Neural crest cell (in vitro differentiated cells): ENCODE data around the gene ID2. TPM values are rescaled to one million over a fixed set of nuclear protein-coding genes. Genes with fewer than 3 reads are reported as not detected.

Experiments
- DNase-seq: peaks from one replicate; pipeline ENCODE4 v3.0.0; 2021; ENCODE audit warnings: low read depth, mixed read lengths, low spot score
- H3K27ac Mint-ChIP-seq: one replicate; pipeline ENCODE4 v1.8.0; 2021; ENCODE audit warnings: mild to moderate bottlenecking, mixed read lengths; ENCODE audit not compliant: unreplicated experiment
- H3K27me3 Mint-ChIP-seq: 2 replicates; pipeline ENCODE4 v1.8.0; 2021; ENCODE audit warnings: low read depth, mild to moderate bottlenecking, mixed read lengths
- H3K36me3 Mint-ChIP-seq: 2 replicates; pipeline ENCODE4 v1.8.0; 2021; ENCODE audit warnings: low read depth, mild to moderate bottlenecking, mixed read lengths
- H3K4me1 Mint-ChIP-seq: 2 replicates; pipeline ENCODE4 v1.8.0; 2021; ENCODE audit warnings: mixed read lengths
- H3K4me3 Mint-ChIP-seq: one replicate; pipeline ENCODE4 v1.8.0; 2021; ENCODE audit warnings: mild to moderate bottlenecking, mixed read lengths
- H3K9me3 Mint-ChIP-seq: 2 replicates; pipeline ENCODE4 v1.8.0; 2021; ENCODE audit warnings: mixed read lengths
- CTCF ChIP-seq: fragments of 200-600 bp; sonication (generic); conservative IDR thresholded peaks from 2 replicates; pipeline ENCODE4 v1.5.0; 2021; ENCODE audit warnings: antibody characterized with exemption, mild to moderate bottlenecking
- total RNA-seq: library from RNA; stranded (reverse); gene quantifications from 2 replicates; pipeline ENCODE4 v1.2.1, GENCODE V29; 2021

Gene ID2
- total RNA-seq, 1 donor from 2014 or later: 46.1 TPM

DNA sequence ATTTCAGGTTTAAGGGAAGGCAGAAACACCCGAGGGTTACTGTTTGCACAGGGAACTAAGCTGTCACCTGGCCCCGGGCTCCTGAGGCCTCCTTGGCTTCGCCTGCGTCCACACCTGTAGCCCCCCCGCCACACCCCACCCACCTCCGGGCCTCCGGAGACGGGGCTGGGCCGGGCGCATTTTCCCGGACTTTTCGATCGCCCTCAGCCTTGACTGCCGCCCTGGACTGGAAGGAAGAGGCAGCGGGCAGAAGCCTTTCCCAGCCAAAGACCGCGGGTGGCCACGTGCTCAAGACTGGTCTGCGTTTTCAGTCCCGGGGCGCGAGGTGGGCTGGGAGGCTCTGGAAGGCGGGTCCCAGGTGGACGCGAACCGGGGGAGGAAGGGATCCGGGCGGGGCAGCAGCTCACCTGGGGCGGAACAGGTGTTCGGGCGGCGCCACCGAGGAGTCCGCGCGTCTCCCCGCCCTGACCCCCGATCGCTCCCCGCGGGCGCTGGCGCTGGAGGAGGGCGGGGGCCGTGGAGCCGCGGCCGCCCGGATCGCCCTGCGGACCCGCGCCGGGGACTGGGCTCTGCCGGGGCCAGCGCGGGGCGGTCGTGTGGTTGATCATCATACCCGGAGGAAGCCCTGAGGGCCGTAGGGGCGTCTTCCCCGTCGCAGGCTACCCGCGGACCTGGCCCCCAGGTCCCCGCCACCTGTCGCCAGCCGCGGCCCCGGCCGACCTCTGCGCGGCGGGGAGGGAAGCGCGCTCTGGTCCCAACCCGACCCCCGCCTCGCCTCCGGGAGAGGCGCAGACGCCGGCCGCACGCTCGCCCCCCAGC is 3.2 kb downstream of the ID2 start:
- DNase-seq: peak; percentile 46
- Mint-ChIP-seq H3K9me3 (no peaks in the 10 kb centered on the region), H3K4me3 (peak overlapping the region; percentile 91), H3K27ac (no peak overlapping the region), H3K36me3 (peaks cover 2% of the 10 kb centered on the region), H3K4me1 (peaks cover 41% of the 10 kb centered on the region), H3K27me3 (peaks cover 36% of the 10 kb centered on the region)
- TF ChIP-seq CTCF: no peak

- peak; percentile 93 for DNase-seq
- Mint-ChIP-seq H3K36me3 (peaks cover 2% of the 10 kb centered on the region), H3K4me3 (peak overlapping the region; percentile 74), H3K9me3 (no peaks in the 10 kb centered on the region), H3K27me3 (peaks cover 35% of the 10 kb centered on the region), H3K27ac (no peak overlapping the region), H3K4me1 (peaks cover 37% of the 10 kb centered on the region)
- TF ChIP-seq CTCF: peak; percentile 98
Observed at GRCh38 chr2:8685697-8686358, 4.0 kb downstream of the ID2 start.

DNA sequence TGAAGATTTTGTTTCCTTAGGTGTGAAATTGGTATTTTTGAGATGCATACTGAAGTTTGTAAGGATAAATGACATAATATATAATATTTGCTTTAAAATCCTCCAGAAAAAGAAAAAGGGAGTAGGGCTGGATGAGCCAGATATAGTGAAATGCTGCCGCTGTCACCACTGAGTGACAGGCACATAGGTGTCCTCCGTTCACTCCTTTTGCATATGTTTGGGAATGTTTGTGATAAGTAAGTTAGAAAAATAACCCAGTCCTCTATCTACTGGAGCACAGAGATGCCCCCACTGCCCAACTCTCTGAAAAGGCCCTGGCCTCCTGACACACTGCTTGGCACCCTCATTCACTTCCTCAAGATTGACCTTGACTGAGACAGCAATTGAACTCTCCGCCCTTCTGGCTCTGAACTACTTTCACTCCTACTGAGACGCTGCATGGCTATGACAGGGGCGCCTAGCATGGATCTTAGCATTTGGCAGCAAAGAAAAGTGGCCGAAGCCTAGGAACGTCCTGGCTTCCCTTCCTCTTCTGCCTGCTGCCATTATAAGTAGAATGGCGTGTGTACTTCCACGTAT is 10.1 kb downstream of the ID2 start:
- Mint-ChIP-seq H3K9me3 (no peaks in the 10 kb centered on the region), H3K4me1 (peaks cover 3% of the 10 kb centered on the region), H3K4me3 (peak overlapping the region; percentile 18), H3K27ac (no peak overlapping the region), H3K36me3 (peaks cover 2% of the 10 kb centered on the region), H3K27me3 (no peaks in the 10 kb centered on the region)
- DNase-seq: no peak
- no peak for TF ChIP-seq CTCF

- no peak overlapping the region for H3K27ac Mint-ChIP-seq
- H3K4me1 Mint-ChIP-seq: peaks cover 10% of the 10 kb centered on the region
- DNase-seq: no peak
- H3K9me3 Mint-ChIP-seq: no peaks in the 10 kb centered on the region
- no peaks in the 10 kb centered on the region for H3K27me3 Mint-ChIP-seq
- no peaks in the 10 kb centered on the region for H3K36me3 Mint-ChIP-seq
- no peak for TF ChIP-seq CTCF
- H3K4me3 Mint-ChIP-seq: no peak overlapping the region
Observed at GRCh38 chr2:8692783-8693156, 10.9 kb downstream of the ID2 start.

DNA sequence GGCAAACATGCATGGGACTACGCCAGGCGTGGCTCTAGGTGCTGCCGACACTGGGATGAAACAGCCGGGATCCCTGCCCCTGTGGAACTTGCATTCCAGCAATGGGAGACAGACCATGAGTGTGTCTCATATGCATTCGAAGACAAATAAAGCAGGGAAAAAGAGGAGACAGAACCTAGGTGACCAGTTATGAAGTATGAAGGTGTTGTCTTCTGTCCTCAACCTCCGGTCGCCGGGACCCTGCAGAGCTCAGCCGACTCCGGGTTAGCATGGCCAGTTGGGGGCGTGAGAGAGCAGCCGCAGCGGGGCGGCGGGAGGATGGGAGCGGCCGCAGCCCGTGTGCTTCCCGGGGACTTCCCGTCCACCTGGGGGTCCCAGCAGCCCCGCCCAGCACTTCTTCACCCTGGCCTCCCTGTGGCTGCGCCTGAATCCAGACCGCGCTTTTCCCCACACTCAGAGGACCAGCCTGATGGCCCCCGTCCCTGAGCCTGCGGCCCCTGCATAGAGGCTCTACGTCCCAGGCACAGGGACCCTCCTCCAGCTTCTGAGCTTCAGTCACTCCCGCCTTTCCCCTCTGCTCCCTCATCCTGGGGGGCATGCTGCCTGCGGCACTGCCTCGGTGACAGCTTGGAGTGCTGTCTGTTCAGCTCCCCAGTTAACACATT is 11.4 kb downstream of the ID2 start:
- no peaks in the 10 kb centered on the region for H3K36me3 Mint-ChIP-seq
- H3K4me1 Mint-ChIP-seq: peaks cover 10% of the 10 kb centered on the region
- H3K9me3 Mint-ChIP-seq: no peaks in the 10 kb centered on the region
- H3K4me3 Mint-ChIP-seq: no peak overlapping the region
- DNase-seq: peak; percentile 51
- peak; percentile 61 for TF ChIP-seq CTCF
- H3K27ac Mint-ChIP-seq: no peak overlapping the region
- no peaks in the 10 kb centered on the region for H3K27me3 Mint-ChIP-seq
